Measurements from ENCODE around the gene C3orf62.

DNA sequence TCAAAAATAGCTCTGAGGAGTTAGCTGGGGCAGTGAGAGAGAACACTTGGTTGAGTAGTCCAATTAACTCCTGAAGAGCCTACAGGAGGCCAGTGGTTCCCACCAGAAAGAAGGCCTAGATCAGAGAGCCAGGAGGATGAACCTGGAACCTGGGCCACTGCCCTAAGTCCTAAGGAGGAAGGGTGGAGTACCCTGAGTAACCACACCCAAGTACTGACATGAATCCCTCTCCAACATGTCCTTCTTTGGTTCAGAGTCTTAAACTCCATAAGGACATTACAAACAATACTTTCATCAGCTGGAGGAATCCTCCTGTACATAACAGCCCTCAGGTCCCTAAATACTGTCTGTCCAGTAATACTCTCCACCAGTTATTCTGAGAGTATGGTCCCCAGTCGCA lies 25.6 kb upstream of the C3orf62 start:
- TF ChIP-seq POLR2A (IDR thresholded peaks at IDR 0.05; ENCODE audit: low read depth, low read length) (no peak), POLR2AphosphoS5 (IDR thresholded peaks at IDR 0.05; ENCODE audit: low read depth, low read length) (no peak)
